ENCODE results near the gene ARID2. TPM values are rescaled to one million over a fixed set of nuclear protein-coding genes. Genes with fewer than 3 reads are reported as not detected.

The ARID2 gene
- total RNA-seq, 1 experiment from 2014 or later = 21.9 TPM

GRCh38 chr12:45756666-45757065 is 27.2 kb downstream of the ARID2 start:
- POLR2A ChIA-PET = interaction anchor here (1.2 to 1.4 kb wide), 2 partner anchors 14 to 31 kb away, joined by 3 to 4 read pairs; no protein-coding TSS in a partner anchor
- Mint-ChIP-seq H3K9me3 (ENCODE audit: unreplicated experiment) (no peaks in the 10 kb centered on the region), H3K4me1 (ENCODE audit: insufficient read depth, unreplicated experiment) (peaks cover 13% of the 10 kb centered on the region), H3K4me3 (ENCODE audit: unreplicated experiment) (no peak overlapping the region), H3K27me3 (ENCODE audit: insufficient read depth, unreplicated experiment) (no peaks in the 10 kb centered on the region), H3K27ac (ENCODE audit: low read depth, unreplicated experiment) (no peak overlapping the region), H3K36me3 (ENCODE audit: insufficient read depth, unreplicated experiment) (peaks cover 7% of the 10 kb centered on the region)
- BruUV-seq (replicated peaks) = no TSS peak
- intact Hi-C loops (cut with micrococcal nuclease) = no loop called here
- CTCF ChIA-PET = interaction anchor here (0.6 to 1.8 kb wide), 5 partner anchors 10 to 224 kb away, joined by 3 to 6 read pairs (median 4); no protein-coding TSS in a partner anchor
- no peak for TF ChIP-seq CTCF (IDR thresholded peaks at IDR 0.05; ENCODE audit: unreplicated experiment)
- no peak for DNase-seq (ENCODE audit: unreplicated experiment)

- Mint-ChIP-seq H3K27ac (ENCODE audit: low read depth, unreplicated experiment) (no peak overlapping the region), H3K9me3 (ENCODE audit: unreplicated experiment) (no peaks in the 10 kb centered on the region), H3K4me1 (ENCODE audit: insufficient read depth, unreplicated experiment) (peaks cover 15% of the 10 kb centered on the region), H3K4me3 (ENCODE audit: unreplicated experiment) (no peak overlapping the region), H3K36me3 (ENCODE audit: insufficient read depth, unreplicated experiment) (peaks cover 7% of the 10 kb centered on the region), H3K27me3 (ENCODE audit: insufficient read depth, unreplicated experiment) (no peaks in the 10 kb centered on the region)
- DNase-seq (ENCODE audit: unreplicated experiment) = no peak
- intact Hi-C loops (cut with micrococcal nuclease) = no loop called here
- CTCF ChIA-PET = interaction anchor here (0.9 to 1.8 kb wide), 3 partner anchors 11 to 213 kb away, joined by 4 to 6 read pairs (median 6); no protein-coding TSS in a partner anchor
- BruUV-seq (replicated peaks) = no TSS peak
- POLR2A ChIA-PET = interaction anchor here (1.2 to 1.4 kb wide), 2 partner anchors 14 to 32 kb away, joined by 3 to 4 read pairs; no protein-coding TSS in a partner anchor
- TF ChIP-seq CTCF (IDR thresholded peaks at IDR 0.05; ENCODE audit: unreplicated experiment) = no peak
These were observed 27.7 kb downstream of the ARID2 start for GRCh38 chr12:45757172-45757571.

GRCh38 chr12:45760333-45760732 is 30.8 kb downstream of the ARID2 start:
- POLR2A ChIA-PET = interaction anchor here (0.7 to 2.6 kb wide), 2 partner anchors 11 to 103 kb away, joined by 3 to 8 read pairs; no protein-coding TSS in a partner anchor
- H3K4me3 Mint-ChIP-seq (ENCODE audit: unreplicated experiment) = no peak overlapping the region
- CTCF ChIA-PET = interaction anchor here (0.6 to 2.5 kb wide), 5 partner anchors 11 to 371 kb away, joined by 4 to 9 read pairs (median 7); no protein-coding TSS in a partner anchor
- no peaks in the 10 kb centered on the region for H3K9me3 Mint-ChIP-seq (ENCODE audit: unreplicated experiment)
- peaks cover 13% of the 10 kb centered on the region for H3K4me1 Mint-ChIP-seq (ENCODE audit: insufficient read depth, unreplicated experiment)
- no TSS peak for BruUV-seq (replicated peaks)
- H3K27ac Mint-ChIP-seq (ENCODE audit: low read depth, unreplicated experiment) = no peak overlapping the region
- intact Hi-C loops (cut with micrococcal nuclease) = loop anchor here (5.0 to 10.0 kb wide), 2 partner anchors 134 to 247 kb away; no protein-coding TSS in a partner anchor
- no peak for DNase-seq (ENCODE audit: unreplicated experiment)
- no peak for TF ChIP-seq CTCF (IDR thresholded peaks at IDR 0.05; ENCODE audit: unreplicated experiment)
- H3K27me3 Mint-ChIP-seq (ENCODE audit: insufficient read depth, unreplicated experiment) = no peaks in the 10 kb centered on the region
- H3K36me3 Mint-ChIP-seq (ENCODE audit: insufficient read depth, unreplicated experiment) = no peaks in the 10 kb centered on the region

GRCh38 chr12:45762185-45763110 is 32.9 kb downstream of the ARID2 start:
- no TSS peak for BruUV-seq (replicated peaks)
- ChIA-PET POLR2A (interaction anchor here (0.7 to 2.0 kb wide), 2 partner anchors 10 to 144 kb away, joined by 3 to 6 read pairs; no protein-coding TSS in a partner anchor), CTCF (interaction anchor here (0.6 to 2.2 kb wide), 23 partner anchors 10 to 1924 kb away, joined by 3 to 28 read pairs (median 3); no protein-coding TSS in a partner anchor)
- peak; percentile 57 for DNase-seq (ENCODE audit: unreplicated experiment)
- no peak overlapping the region for H3K27ac Mint-ChIP-seq (ENCODE audit: low read depth, unreplicated experiment)
- H3K36me3 Mint-ChIP-seq (ENCODE audit: insufficient read depth, unreplicated experiment) = no peaks in the 10 kb centered on the region
- H3K27me3 Mint-ChIP-seq (ENCODE audit: insufficient read depth, unreplicated experiment) = no peaks in the 10 kb centered on the region
- intact Hi-C loops (cut with micrococcal nuclease) = loop anchor here (2.0 to 10.0 kb wide), 3 partner anchors 132 to 245 kb away; no protein-coding TSS in a partner anchor
- H3K4me1 Mint-ChIP-seq (ENCODE audit: insufficient read depth, unreplicated experiment) = peaks cover 13% of the 10 kb centered on the region
- H3K4me3 Mint-ChIP-seq (ENCODE audit: unreplicated experiment) = no peak overlapping the region
- no peaks in the 10 kb centered on the region for H3K9me3 Mint-ChIP-seq (ENCODE audit: unreplicated experiment)
- peak; percentile 39 for TF ChIP-seq CTCF (IDR thresholded peaks at IDR 0.05; ENCODE audit: unreplicated experiment)

Data from MCF 10A (cell line).